ENCODE data around the gene TMPRSS9.

GRCh38 chr19:2337329-2337707 lies 22.7 kb upstream of the TMPRSS9 start:
- TF ChIP-seq CTCF (IDR thresholded peaks at IDR 0.05) (peak in 2 of 5 experiments; percentile 8 to 30), POLR2A (IDR thresholded peaks at IDR 0.05) (no peak), EP300 (IDR thresholded peaks at IDR 0.05) (no peak)
